ENCODE results near the gene ACSS3.
"Not testable (repeated sequence)": the region's sequence is repeated elsewhere in the genome, so short reads cannot be mapped to it uniquely, and the experiment has no call there.

ACSS3 gene, protein sequence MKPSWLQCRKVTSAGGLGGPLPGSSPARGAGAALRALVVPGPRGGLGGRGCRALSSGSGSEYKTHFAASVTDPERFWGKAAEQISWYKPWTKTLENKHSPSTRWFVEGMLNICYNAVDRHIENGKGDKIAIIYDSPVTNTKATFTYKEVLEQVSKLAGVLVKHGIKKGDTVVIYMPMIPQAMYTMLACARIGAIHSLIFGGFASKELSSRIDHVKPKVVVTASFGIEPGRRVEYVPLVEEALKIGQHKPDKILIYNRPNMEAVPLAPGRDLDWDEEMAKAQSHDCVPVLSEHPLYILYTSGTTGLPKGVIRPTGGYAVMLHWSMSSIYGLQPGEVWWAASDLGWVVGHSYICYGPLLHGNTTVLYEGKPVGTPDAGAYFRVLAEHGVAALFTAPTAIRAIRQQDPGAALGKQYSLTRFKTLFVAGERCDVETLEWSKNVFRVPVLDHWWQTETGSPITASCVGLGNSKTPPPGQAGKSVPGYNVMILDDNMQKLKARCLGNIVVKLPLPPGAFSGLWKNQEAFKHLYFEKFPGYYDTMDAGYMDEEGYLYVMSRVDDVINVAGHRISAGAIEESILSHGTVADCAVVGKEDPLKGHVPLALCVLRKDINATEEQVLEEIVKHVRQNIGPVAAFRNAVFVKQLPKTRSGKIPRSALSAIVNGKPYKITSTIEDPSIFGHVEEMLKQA

DNA sequence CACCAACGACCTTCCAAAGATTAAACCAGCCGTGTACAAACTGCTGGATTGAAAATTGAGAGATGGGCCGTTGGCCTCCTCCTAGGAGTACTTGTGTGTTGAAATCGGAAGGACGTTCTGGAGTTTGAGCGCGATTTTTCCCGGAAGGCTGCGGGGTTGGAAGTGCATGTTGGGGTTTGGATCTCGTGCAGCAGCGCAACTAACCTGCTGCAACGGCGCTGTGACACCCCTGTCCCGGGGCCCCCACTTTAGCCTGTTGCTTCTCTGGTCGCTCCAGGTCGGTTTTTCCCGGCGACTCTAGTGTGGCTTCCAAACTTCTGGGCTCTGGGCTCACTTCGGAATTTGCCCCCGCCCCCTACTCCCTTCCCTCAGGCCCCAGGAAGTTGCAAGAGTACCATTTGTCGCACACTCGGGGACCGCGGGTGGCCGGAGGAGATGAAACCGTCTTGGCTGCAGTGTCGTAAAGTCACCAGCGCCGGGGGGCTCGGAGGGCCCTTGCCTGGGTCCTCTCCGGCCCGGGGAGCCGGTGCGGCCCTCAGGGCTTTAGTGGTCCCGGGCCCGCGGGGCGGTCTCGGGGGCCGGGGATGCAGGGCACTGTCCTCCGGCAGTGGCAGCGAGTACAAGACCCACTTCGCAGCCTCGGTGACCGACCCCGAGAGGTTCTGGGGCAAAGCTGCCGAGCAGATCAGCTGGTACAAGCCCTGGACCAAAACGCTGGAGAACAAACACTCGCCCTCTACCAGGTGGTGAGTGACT is at the start of gene ACSS3:
ACSS3 (plus strand) TSS at position 394 of the 756 bp plus-strand sequence; CDS start at position 436, 42 bp downstream.
- DNase-seq (ENCODE audit: low read depth in 3 of 3), result no peak

DNA sequence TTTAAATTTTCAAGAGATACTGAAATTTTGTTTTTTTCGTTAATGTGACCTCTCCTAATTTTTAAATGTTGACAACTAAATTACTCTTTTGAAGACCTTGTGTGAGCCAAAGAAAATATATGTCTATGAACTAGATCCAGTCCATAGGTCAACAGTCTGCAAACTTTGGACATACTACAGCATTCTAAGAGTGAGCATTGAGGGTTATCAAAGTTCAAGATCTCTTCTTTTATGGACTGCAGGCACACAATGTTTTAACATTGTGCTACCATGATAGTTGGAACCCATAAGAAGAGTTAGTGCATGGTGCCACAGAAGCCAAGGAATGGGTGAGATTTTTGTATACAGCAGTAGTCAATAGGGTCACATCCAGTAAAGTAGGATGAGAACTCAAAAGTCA is 43.0 kb upstream of the ACSS3 start:
- no peak for DNase-seq (ENCODE audit: low read depth in 3 of 3)

DNA sequence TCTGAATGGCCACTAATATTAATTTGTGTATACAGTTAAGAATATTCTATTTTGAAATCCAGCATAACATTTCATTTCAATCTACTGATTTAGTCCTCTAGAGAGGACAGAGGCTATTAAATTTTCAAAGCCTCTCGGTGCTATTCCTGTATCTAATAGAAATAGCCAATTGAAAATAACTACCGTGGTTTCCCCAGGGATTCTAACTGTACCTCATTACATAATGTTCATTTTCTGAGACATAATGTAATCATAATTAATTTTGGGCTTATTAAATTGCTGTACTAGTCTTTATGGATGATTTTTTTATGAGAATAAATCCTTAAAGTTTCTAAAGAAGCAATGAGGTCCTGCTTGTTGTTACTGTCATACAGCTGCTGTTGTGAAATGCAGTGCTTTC is 38.6 kb upstream of the ACSS3 start:
- DNase-seq (ENCODE audit: low read depth in 3 of 3), result no peak

DNA sequence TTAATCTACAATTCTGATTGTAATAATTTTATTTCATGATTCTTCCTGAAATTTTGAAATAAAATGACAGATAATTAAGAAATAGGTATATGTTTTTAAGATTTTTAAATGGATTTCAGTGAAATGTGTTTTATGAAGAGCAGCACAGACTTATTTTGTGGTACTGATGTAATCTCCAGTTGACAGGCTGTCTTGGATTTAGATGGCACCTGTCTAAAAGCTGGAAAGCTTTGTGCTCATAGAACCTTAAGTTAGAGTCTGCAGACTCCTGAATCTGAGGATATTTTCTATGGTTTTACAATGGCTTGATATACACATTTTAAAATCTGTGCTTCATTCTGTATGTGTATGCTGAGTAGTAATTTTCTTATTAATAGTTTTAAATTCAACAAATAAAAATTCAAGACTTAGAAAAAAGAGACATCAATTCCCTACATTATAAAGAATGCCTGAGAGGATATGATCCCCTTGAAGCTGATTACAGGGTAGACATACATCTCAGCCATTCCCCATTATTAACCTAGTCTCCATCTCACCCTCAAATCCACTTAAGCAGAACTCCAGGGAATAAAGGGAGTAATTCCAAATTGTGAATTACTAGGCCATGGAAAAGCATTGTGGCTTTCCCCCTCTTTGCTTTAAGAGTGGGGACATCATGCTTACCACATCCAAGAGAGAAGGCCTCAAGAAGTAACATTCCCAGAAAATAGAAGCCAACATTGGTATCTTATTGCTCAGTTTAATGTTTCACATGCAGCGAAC is 33.7 kb upstream of the ACSS3 start:
- no peak for DNase-seq (ENCODE audit: low read depth in 3 of 3)

DNA sequence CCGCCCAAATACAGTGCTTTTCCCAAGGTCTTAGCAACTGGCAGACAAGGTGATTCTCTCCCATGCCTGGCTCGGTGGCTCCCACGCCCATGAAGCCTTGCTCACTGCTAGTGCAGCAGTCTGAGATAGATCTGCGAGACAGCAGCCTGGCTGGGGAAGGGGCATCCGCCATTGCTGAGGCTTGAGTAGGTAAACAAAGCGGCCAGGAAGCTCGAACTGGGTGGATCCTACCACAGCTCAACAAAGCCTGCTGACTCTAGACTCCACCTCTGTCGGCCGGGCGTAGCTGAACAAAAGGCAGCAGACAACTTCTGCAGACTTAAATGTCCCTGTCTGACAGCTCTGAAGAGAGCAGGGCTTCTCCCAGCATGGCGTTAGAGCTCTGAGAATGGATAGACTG is 12.9 kb upstream of the ACSS3 start:
- not testable (repeated sequence) for DNase-seq (ENCODE audit: low read depth in 3 of 3)

DNA sequence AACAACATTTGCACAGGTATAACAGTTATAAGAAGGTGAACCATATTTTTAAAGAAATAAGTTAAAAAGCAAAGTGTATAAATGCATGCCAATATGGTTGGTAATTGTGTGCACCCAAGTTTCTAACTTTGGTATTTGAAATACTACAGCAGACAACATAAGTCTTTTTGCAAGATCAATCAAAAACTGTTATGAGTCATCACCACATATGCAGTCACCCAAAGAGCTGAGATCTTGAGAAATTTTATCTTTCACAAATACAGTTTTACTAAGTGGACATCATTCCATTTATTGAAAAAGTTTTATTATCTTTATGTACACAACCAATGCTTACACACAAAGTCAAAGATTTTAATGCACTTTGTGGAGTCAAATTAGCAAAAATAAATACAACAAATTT is 7.0 kb upstream of the ACSS3 start:
- no peak for DNase-seq (ENCODE audit: low read depth in 3 of 3)

DNA sequence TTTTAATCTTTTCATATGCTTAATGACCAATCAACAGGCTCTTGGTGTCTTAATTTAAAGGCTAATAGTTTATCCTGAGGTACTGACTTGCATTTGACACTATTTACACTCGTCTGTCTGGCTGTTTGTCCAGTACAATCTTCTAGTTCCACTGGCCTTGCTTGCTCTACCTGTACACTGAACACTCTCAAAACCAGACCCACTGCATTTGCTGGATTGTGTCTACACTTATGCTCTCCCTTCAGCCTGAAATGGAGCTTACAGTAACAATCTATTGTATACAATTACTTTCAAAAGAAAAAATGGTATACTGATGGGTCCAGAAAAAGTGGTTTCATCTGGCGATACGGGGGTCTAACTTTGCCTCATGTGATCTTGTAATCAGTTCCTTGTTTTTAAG is 2.3 kb upstream of the ACSS3 start:
- DNase-seq (ENCODE audit: low read depth in 3 of 3), result no peak

DNA sequence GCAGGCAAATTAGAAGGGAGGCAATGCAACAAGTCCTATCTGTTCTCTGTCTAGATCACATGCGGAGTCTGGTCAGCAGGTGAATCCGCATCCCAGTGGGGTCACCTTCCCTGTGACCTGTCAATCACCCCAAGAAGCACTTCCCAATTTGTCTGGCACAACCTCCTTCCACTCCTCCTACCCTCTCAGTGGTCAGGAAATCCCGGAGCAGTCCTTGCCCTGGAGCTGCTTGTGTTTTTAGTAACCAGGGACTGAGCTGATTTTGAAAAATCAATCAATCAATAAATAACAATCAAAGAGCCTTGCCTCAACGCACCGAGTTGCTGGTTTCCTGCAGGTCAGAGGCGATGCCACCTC is 572 bp upstream of the ACSS3 start:
- no peak for DNase-seq (ENCODE audit: low read depth in 3 of 3)

DNA sequence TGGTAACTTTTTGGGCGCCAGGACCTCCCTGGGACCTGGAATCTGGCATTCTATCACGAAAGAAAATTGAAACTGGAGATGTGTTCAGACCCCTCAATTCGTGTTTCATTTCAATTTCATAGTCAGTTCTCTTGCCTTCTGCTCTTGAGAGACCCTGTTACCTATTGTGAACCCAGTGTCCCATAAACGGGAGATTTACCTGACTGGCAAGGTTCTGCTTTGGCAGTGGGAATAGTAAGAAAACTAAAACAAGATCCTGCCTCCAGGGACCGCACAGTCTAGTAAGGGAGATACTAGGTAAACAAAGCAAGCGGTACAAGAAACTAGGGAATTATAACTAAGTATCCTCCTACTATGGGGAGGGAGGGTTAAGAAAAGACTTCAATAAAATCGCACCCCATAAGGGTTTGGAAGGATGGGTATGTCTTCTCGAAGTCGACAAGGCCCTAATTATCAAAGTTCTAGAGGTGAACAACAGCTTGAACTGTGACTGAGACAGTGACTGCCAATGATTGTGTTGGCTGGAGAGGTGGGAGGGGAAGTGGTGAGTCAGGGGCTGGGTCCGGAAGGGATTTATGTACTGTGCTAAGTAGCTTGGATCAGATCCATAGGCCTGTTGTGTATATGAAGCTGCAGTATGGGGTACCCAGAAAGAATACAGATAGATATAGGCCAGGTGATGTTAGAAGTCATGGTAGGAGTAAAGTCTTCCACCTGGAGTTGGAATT is 754 bp downstream of the ACSS3 start:
- no peak for DNase-seq (ENCODE audit: low read depth in 3 of 3)

DNA sequence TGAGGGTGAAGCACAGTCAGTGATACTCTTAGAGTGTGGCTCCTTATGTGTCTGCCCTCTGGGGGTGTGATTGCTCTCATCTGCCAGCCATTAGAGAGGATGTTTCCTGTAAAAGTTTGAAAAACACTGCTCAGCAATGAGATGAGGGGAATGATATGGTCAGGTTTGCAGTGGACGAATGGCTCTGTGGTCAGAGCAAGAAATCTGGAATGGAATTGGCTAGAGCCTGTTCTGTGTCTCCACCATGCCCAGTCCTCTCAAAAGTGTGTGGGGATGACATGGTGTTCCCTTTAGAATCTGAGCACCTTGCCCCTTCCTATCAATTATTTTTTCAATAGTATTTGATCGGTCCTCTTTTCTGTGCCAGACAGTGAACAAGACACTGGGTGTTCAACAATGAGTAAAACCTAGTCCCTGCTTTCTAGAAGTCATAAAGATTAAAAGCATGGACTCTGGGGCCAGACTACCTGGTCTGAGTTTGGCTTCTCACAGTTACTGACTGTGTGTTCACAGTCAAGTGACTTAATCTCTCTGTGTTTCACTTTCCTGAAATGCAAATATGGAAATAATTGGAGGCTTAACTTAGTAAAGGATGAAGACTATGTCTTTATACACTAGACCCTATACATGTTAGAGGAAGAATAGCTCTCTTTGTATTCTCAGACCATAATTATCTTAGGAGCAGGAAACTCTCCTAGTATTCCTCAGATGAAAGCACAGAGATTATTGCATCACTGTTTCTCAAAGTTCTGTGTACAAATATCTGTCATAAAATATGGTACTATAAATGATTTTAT is 1.6 kb downstream of the ACSS3 start:
- DNase-seq (ENCODE audit: low read depth in 3 of 3), result no peak

DNA sequence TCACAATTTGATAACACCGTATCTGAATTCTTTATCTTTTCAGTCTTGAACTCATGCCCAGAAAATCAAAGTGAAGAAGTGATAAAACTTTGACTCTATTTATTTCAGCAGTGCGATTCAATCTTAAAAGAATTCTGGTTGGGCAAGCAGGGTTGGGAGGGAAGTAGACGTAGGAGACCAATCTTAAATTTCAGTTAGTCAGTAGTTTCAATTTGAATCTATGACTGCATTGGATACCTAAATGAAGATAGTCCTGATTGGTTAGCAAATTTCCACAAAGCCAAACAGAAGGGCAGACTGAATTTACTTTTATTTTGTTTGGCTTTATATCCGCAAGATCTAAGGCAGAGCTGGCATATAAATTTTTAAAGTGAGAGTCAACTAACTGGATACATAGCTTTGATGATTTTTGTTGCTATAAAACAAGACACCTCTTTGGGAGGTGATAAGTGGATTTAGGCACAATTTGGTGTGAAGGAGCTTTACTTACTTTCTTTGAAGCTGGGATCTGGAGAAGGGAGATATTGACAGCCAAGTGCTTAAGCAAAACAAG is 2.6 kb downstream of the ACSS3 start:
- DNase-seq (ENCODE audit: low read depth in 3 of 3), result no peak

DNA sequence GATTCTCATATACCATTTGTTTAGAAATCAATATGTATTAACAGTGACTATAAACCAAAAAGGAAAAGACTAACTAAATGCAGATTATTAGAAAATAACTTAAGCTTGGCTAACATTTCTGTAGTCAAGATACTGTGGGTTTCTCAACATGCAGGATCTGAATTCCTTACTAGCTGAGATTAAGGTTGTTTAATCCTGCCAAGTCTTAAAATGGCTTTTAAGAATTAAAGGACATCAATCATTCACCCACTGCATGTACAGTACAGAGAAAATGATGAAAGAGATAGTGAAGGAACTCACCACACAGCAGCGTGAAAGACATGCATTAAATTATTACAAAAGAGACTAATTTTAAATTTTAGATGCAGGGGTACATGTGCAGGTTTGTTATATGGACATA is 3.8 kb downstream of the ACSS3 start:
- no peak for DNase-seq (ENCODE audit: low read depth in 3 of 3)

DNA sequence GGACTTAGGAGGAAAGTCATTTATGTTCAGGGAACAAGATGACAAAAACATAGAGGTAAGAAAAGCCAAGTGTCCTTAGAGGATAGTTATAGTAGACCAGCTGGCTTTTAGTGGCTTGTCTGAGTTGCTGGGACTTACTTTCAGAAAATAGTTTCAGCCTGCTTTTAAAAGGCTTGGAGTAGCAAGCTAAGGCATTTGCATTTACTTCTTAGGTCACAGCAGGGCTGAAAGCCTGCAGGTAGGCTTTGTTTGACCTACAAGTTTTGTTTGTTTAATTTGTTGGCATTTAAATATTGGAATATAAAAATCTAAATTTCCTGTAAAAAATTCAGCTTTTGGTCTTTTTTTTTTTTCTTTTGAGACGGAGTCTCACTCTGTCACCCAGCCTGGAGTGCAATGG is 5.1 kb downstream of the ACSS3 start:
- no peak for DNase-seq (ENCODE audit: low read depth in 3 of 3)

DNA sequence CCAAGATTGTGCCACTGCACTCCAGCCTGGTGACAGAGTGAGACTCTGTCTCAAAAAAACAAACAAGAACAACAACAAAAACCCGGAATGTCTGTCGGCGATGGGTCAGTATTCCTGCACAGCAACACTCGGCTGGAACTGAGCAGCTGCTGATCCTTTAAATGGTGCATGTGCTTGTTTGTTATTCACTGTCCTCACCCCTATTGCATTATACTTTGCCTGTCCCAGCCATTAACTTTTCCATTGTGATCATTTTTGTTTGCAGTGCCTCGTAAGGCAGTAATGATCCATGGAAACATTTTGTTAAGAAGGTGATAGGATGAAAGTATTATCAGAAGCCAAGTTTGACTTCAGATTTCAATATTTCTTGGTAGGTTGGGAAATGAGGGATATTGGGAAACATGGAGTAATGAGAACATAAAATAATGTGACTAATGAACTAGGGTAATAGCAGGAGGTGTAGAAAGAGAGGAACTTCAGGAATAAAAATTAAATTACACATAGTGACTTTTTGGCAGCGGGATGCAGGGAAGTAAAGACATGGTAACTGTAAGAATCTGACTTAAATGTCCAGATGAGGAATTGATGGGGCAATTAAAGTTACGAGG is 6.1 kb downstream of the ACSS3 start:
- DNase-seq (ENCODE audit: low read depth in 3 of 3), result no peak

DNA sequence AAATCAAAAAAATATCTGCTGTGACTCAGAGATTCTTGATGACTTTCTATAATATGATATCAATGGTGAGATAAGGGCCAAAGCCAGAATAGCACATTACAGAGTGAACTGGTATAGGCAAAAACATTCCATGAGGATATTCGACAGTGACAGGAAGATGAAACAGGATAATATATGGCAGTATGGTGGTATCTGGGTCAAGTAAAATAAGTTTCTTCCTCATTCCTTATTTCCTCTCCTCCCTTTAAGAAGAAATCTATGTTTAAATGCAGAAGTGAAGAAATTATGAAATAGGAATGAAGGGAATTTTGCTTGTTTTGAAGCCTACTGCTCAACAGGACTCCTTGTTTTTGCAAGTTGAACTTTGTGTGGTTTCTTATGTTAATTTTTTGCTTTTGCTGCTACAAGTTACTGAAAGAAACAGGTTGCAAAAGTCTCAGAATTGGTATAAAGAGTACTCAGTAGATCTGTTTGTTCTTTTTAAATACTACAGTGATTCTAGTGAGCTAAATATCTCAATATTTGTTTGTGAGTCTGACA is 7.0 kb downstream of the ACSS3 start:
- DNase-seq (ENCODE audit: low read depth in 3 of 3), result no peak

DNA sequence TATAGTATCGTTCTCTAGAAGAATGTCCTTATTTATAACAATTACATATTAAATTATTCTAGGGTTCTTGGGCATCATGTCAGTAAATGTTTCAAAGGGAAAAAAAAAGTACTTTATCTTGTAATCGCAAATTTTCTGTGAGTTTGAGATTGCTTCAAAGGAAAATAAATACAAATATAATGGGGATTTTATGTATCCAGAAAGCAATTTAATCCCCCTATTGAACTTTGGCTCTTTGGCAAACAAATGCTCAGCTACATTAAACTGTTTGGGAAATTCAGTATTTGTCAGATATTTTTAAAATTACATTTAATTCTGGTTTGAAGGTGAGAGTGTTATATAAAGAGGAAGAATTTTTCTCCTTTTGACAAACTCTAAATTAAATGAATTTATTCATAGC is 8.0 kb downstream of the ACSS3 start:
- DNase-seq (ENCODE audit: low read depth in 3 of 3), result no peak

DNA sequence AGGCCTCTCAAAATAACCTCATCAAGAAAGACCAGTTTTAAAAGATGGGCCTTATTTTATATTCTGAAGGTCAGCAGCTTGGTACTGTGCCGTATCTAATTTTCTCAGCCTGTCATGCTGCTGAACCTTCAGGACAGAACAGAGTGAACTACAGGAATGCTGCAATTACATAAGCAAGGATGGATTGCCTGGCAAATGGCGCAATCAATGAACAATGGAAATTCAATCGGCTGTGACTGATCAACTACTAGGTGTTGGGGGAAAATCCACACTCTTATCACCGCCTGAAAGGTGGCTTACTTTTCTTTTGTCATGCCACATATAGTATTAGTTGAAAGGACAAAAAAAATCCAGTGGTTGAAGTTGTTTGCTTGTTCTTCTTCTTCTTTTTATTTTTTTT is 8.5 kb downstream of the ACSS3 start:
- DNase-seq (ENCODE audit: low read depth in 3 of 3), result no peak

DNA sequence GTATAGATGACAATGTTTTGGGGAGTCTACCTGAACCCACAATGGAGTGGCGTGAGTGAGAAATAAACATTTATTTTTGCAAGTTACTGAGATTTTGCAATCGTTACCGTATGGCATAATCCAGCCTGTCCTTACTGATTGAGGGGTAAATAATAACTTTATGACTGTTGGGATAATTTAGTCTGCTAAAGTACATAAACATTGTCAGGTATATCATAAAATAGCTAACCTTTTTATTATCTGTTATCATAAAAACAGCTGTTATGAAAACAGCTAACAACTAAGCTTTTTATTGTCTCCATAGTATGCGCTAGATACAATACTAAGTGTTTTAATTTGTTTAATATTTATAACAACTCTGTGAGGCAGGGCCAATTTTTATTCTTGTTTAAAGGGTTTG is 10.3 kb downstream of the ACSS3 start:
- DNase-seq (ENCODE audit: low read depth in 3 of 3), result no peak

DNA sequence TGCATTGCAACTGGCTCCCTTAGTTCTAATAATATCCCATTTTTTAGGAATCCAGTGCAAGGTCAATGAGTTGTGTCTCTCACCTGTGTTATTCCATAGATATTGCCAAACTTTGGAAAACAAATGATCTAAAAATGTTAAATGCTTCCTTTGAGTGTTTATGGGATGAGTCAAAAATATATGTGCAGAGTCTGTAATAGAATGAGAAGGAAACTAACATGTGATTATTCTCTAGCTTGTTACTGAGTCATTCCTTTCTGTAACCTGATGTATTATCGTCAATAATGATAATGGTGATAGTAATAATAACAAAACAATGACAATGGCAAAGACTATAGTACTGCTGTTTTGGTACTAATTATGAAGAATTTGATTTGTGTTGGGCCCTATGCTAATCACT is 11.5 kb downstream of the ACSS3 start:
- DNase-seq (ENCODE audit: low read depth in 3 of 3), result no peak

DNA sequence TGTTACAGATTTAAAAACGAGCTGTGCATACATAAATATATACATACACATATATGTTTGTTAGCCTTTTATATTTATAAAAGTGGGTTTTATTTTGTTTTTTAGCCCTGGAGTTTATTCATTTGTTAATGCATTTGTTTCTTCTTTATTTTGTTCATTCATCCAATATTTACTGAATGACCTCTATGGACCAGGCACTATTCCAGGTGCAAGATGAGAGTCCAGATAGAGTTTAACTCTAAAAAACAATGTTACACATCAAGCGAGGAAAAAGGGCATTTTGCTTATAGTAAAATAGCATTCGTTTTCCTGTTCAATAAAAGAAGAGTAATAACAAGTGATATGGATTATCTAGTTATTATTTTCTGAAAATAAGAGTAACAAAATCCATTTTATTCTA is 14.2 kb downstream of the ACSS3 start:
- DNase-seq (ENCODE audit: low read depth in 3 of 3), result no peak

Data from stimulated activated CD4-positive, alpha-beta T cell treated with anti-CD3 and anti-CD28 coated beads, TNF-alpha, amount 100 ng/mL, for 4 hours (primary cell).